Calu3 (cell line): ENCODE measurements around the gene RYR1. TPM values are rescaled to one million over a fixed set of nuclear protein-coding genes. Genes with fewer than 3 reads are reported as not detected.

Experiments used
- BruUV-seq: library from RNA; stranded (reverse); fragments of 400-500 nt; replicated peaks from 2 replicates; lab custom pipeline; 2021; lab: Mats Ljungman, UMichigan
- CTCF ChIA-PET: fragments of 300-600 bp; sonication (Branson Sonifier 250); formaldehyde crosslinking; loops from one replicate; lab custom pipeline; 2022; ENCODE audit warnings: antibody characterized with exemption; lab: Charles Lee
- DNase-seq: peaks from one replicate; pipeline ENCODE4 v3.0.0; 2022
- H3K27ac Mint-ChIP-seq: one replicate; pipeline ENCODE4 v1.8.0; 2022; ENCODE audit warnings: mixed read lengths; ENCODE audit not compliant: unreplicated experiment
- H3K27me3 Mint-ChIP-seq: one replicate; pipeline ENCODE4 v1.8.0; 2022; ENCODE audit warnings: mixed read lengths; ENCODE audit not compliant: unreplicated experiment
- H3K36me3 Mint-ChIP-seq: one replicate; pipeline ENCODE4 v1.8.0; 2022; ENCODE audit warnings: mild to moderate bottlenecking, moderate library complexity, mixed read lengths; ENCODE audit not compliant: insufficient read depth, unreplicated experiment
- H3K4me1 Mint-ChIP-seq: one replicate; pipeline ENCODE4 v1.8.0; 2022; ENCODE audit warnings: mild to moderate bottlenecking, low read depth, mixed read lengths; ENCODE audit not compliant: unreplicated experiment
- H3K4me3 Mint-ChIP-seq: one replicate; pipeline ENCODE4 v1.8.0; 2022; ENCODE audit warnings: mild to moderate bottlenecking, low read depth, moderate library complexity, mixed read lengths; ENCODE audit not compliant: unreplicated experiment
- H3K9me3 Mint-ChIP-seq: one replicate; pipeline ENCODE4 v1.8.0; 2022; ENCODE audit warnings: low read depth, mixed read lengths; ENCODE audit not compliant: unreplicated experiment
- intact Hi-C: fragments of 100-400 bp; cut with micrococcal nuclease; formaldehyde crosslinking; loops from one replicate; pipeline ENCODE4 v1.10.0; 2022; ENCODE audit not compliant: unreplicated experiment
- total RNA-seq: library from RNA; stranded (reverse); gene quantifications from 2 replicates; pipeline ENCODE4 v1.2.3, GENCODE V29; 2022
- TF ChIP-seq, protein P1 (sequence below): fragments of 200-600 bp; IDR thresholded peaks from one replicate; pipeline ENCODE4 v1.8.0; 2022; ENCODE audit warnings: antibody characterized with exemption; ENCODE audit not compliant: unreplicated experiment

The RYR1 gene
- total RNA-seq, 1 experiment from 2014 or later, result 1.4 TPM

- CTCF ChIA-PET, result no interaction called here
- H3K27ac Mint-ChIP-seq, result no peak overlapping the region
- DNase-seq, result no peak
- H3K4me3 Mint-ChIP-seq, result no peak overlapping the region
- no peaks in the 10 kb centered on the region for H3K9me3 Mint-ChIP-seq
- peaks cover 4% of the 10 kb centered on the region for H3K36me3 Mint-ChIP-seq
- H3K4me1 Mint-ChIP-seq, result no peaks in the 10 kb centered on the region
- intact Hi-C loops, result no loop called here
- no TSS peak for BruUV-seq
- no peaks in the 10 kb centered on the region for H3K27me3 Mint-ChIP-seq
- TF ChIP-seq, protein P1, sequence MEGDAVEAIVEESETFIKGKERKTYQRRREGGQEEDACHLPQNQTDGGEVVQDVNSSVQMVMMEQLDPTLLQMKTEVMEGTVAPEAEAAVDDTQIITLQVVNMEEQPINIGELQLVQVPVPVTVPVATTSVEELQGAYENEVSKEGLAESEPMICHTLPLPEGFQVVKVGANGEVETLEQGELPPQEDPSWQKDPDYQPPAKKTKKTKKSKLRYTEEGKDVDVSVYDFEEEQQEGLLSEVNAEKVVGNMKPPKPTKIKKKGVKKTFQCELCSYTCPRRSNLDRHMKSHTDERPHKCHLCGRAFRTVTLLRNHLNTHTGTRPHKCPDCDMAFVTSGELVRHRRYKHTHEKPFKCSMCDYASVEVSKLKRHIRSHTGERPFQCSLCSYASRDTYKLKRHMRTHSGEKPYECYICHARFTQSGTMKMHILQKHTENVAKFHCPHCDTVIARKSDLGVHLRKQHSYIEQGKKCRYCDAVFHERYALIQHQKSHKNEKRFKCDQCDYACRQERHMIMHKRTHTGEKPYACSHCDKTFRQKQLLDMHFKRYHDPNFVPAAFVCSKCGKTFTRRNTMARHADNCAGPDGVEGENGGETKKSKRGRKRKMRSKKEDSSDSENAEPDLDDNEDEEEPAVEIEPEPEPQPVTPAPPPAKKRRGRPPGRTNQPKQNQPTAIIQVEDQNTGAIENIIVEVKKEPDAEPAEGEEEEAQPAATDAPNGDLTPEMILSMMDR, result no peak
Measured at GRCh38 chr19:38588041-38588440, 154.6 kb downstream of the RYR1 start.

DNA sequence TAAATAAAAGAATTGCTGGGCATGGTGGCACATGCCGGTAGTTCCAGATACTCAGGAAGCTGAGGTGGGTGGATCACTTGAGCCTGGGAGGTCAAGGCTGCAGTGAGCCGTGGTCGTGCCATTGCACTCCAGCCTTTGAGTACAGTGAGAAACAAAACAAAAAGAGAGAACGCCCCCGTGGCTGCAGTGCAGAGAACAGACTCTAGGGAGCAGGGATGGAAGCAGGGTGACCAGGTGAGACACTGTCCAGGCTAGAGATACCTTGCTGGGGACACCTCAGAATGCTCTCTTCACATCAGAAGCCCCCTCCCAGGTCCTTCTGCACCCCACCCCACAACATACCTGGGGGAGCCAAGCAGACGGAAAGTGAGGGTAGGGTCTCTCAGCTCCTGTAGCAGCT lies 159.4 kb downstream of the RYR1 start:
- CTCF ChIA-PET, result no interaction called here
- H3K9me3 Mint-ChIP-seq, result no peaks in the 10 kb centered on the region
- H3K27me3 Mint-ChIP-seq, result peaks cover 10% of the 10 kb centered on the region
- H3K4me3 Mint-ChIP-seq, result no peak overlapping the region
- no peak overlapping the region for H3K27ac Mint-ChIP-seq
- DNase-seq, result no peak
- no peaks in the 10 kb centered on the region for H3K4me1 Mint-ChIP-seq
- intact Hi-C loops, result no loop called here
- TF ChIP-seq, protein P1, result no peak
- peaks cover 5% of the 10 kb centered on the region for H3K36me3 Mint-ChIP-seq
- no TSS peak for BruUV-seq

DNA sequence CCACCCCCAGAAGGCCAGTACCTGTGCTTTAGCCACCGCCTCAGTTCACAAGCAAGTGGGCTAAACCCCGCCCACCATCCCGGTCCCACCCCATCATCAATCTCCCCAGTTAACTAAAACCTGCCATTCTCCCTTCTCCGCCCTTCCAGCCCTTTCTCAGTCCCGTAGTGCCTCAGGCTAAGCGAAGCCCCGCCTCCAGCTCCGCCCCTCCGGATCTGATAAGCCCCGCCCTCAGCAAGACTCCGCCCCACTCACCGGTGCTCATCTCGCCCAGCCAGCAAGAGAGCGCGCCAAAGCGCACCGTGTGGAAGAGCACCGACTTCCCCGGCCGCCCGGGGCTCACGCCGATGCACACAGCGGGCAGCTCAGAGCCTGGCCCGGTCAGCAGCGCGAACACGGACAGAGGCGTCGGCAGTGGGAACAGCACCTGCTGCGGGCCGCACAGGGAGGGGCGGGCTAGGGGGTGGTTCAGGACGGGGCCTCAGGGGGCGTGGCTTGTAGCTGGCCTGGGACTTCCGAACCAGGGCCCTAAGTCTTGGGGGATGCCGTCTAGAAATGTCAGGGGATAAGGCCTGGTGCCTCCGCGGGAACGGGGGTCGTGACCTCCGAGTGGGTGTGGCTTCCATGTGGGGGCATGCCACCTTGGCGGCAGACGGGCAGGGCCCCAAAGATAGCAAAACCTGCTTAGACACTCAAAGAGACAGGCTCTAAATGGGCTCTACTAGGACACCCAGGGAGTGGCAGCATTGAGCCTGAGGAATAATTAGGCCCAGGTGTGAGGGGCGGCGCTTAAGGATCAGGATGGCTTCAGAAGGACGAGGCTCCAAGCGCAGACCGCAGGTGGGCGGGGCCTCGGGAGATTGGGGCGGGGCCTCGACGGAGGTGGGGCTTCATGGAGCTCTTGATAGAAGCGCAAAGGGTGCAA lies 162.8 kb downstream of the RYR1 start:
- CTCF ChIA-PET, result interaction anchor here (0.6 kb wide), 2 partner anchors 9 to 18 kb away, joined by 4 read pairs; no protein-coding TSS in a partner anchor
- TF ChIP-seq, protein P1, result no peak
- Mint-ChIP-seq H3K27me3 (peaks cover 29% of the 10 kb centered on the region), H3K27ac (no peak overlapping the region), H3K36me3 (peaks cover 5% of the 10 kb centered on the region), H3K4me3 (peak overlapping the region; percentile 53), H3K9me3 (no peaks in the 10 kb centered on the region), H3K4me1 (no peaks in the 10 kb centered on the region)
- peak; percentile 76 for DNase-seq
- BruUV-seq, result no TSS peak
- intact Hi-C loops, result no loop called here

DNA sequence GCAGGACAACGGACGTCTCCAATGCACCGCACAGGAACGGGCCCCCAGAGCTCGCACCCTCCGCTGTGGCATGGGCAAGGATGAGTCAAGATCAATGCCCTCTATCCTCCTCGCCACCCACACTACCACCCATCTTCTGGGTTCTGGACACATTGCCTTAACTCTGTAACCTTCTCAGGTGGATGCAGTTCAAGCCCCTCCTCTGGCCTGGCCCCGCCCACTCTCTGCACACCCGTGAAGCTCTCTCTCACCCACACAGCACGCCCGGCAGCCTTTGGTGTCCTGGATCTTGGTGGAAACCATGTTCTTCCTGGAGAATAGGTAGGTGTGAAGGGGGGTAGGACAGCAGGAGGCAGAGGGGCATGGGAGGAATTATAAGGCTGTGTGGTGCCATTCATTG lies 163.6 kb downstream of the RYR1 start:
- H3K27me3 Mint-ChIP-seq, result peaks cover 33% of the 10 kb centered on the region
- CTCF ChIA-PET, result no interaction called here

More for the DNA sequence above, 163.6 kb downstream of the RYR1 start:
- Mint-ChIP-seq H3K27ac (no peak overlapping the region), H3K36me3 (peaks cover 5% of the 10 kb centered on the region), H3K4me3 (no peak overlapping the region), H3K4me1 (no peaks in the 10 kb centered on the region), H3K9me3 (no peaks in the 10 kb centered on the region)
- no peak for DNase-seq
- no TSS peak for BruUV-seq
- TF ChIP-seq, protein P1, result no peak
- intact Hi-C loops, result no loop called here
